HG02970 (cell line): Measurements from ENCODE around the gene OBI1.
"Not testable (repeated sequence)": the region's sequence is repeated elsewhere in the genome, so short reads cannot be mapped to it uniquely, and the experiment has no call there.

Source experiments
- ATAC-seq: cut with Tn5 transposase; IDR thresholded peaks from one replicate; pipeline ENCODE4 v1.9.1; 2021; ENCODE audit warnings: mild to moderate bottlenecking, moderate library complexity, moderate number of reproducible peaks; ENCODE audit not compliant: unreplicated experiment, low FRiP score

OBI1 gene

DNA sequence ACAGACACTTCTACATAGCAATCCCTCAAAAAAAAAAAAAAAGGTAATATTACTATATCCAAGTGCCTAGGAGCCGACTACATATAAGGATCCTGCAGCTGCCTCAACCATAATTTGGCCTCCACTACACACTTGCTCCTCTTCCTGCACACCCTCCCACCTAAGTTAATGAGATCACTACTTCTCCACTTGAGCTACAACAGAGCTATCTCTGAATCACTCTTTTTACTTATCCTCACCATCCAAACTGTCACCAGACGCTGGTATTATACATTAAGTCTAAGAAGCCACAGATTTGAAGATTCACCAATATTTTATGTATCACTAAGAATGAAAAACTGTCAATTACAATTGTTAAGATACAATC, 8.3 kb downstream of the OBI1 start:
- no peak for ATAC-seq

GRCh38 chr13:78649997-78650716, 8.8 kb downstream of the OBI1 start:
- ATAC-seq: no peak

GRCh38 chr13:78647109-78647678, 11.8 kb downstream of the OBI1 start:
- ATAC-seq: not testable (repeated sequence)

DNA sequence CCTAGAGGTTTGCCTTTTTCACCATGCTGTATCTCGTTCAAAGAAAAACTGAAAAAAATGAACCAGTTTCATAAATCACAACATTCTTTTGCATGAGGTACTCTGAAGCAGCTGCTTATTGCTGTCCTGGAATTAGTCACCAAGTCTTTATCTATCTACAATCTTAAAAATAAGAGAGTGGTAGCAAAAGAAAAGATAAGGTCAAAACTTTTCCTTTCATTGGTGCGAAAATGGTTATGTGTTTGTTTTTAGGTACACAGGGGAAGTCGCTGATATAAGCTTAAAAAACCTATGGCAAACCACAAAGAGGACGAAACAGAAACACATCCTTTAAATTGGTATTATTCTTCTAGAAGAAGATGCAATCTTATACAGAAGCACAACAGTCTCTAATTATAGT, 20.7 kb downstream of the OBI1 start:
- ATAC-seq: no peak

GRCh38 chr13:78636495-78636894, 22.5 kb downstream of the OBI1 start:
- no peak for ATAC-seq

- no peak for ATAC-seq
These were observed 26.0 kb downstream of the OBI1 start for GRCh38 chr13:78632996-78633395.

DNA sequence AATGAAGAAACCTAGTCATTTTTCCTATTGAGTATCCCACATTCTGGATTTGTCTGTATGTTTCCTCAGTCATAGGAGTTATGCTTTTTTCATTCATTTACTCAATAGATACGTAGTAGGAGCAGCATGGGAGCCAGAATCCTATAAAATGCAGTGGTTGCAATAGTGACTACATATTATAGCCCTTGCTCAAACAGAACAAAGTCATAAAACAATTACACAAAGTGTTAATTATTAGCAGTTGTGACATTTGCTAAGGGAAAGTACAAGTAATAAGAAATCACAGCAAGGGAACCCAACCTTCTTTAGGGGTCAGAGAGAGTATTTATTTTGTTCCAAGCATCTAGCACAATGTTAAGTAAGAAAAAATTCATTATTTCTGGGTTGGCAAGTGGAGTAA, 27.9 kb downstream of the OBI1 start:
- no peak for ATAC-seq

GRCh38 chr13:78630511-78630910, 28.4 kb downstream of the OBI1 start:
- no peak for ATAC-seq

- ATAC-seq: no peak
These were observed 33.6 kb downstream of the OBI1 start for GRCh38 chr13:78625384-78625783.

DNA sequence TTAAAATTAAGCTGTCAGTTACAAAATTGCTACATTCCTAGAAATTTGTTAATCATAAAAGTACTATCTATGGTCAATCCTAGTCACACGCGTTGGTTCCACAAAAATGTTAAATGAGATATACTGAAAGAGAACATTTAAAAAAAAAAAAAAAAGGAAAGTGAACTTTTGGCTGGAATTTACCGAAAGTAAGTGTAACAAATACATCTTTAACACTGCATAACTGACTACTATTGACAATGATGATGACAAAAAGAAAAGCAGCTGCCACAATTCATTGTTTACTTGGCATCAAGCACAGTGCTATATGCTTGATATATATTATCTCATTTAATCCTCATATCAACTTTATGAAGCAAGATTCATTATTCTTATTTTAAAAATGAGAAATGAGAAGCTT, 35.8 kb downstream of the OBI1 start:
- no peak for ATAC-seq

GRCh38 chr13:78620936-78621470, 38.0 kb downstream of the OBI1 start:
- ATAC-seq: no peak

GRCh38 chr13:78618411-78618810, 40.5 kb downstream of the OBI1 start:
- no peak for ATAC-seq

- ATAC-seq: no peak
These were observed 47.9 kb downstream of the OBI1 start for GRCh38 chr13:78611040-78611439.

GRCh38 chr13:78610381-78610883, 48.5 kb downstream of the OBI1 start:
- ATAC-seq: no peak

DNA sequence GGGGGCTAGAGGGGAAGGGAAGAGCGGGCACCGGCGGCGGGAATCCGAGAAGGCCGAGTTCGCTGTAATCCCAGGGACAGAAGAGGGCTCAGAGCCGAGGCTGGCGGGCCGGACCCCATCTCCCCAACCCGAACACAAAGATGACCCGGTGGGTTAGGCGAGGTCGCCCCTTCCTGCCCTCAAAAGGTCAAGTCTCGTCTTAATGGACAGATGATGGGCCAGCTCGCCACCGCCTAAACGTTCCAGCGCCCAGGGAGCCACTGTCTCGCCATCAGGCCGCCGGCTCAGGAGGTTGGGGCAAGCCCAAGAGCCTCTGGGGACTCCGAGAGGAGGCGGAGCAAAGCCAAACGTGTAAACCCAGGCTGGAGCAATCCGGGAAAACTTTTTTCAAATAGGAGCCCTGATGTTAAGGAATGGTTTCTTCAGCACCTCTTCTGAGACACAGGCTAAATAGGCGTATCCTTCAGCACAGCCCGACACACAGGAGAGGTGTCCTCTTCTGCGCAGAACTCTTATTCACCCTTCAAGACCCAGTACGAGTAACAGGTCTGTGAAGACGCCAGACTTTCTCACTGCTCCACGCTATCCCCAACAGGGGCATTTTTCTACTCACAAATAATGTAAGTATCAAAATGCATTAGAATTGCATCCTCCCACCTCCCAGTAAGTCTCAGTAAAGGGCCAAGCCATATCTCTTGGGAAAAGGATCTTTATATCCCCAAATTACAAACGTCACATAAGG, 49.3 kb downstream of the OBI1 start:
- ATAC-seq: no peak

DNA sequence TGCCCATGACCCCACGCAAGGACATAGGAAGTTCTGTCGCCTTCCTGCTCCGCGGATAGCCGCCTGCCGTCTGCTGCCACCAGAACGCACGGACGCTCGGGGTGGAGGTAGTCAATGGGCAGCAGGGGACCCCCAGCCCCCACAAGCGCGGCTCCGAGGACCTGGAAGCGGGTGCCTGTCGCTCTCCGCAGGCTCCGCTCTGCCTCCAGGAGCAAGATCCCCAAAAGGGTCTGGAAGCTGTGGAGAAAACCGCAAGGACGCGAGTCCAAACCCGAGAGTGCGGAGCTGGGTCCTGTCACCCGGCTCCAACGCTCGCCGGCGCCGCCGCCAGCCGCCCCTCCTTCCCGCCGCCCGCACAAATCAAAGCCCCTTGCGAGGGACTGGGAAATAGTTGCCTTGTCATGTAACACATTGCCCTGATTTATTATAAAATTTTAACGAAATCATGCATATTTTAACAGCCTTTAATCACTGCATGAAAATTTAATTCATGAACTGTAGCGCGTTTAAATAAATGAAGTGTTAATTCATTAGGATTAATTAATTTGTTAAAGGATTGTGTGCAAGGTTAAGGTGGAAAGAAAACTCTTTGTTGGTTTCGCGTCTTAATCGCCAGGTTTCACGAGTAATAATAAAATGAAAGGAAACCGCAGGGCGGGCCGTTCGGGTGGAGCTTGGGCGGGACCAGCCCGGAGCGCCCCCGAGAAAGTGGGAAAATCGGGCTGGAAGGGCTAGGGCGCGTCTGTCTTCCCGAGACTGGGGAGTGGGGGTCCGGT, 50.1 kb downstream of the OBI1 start:
- ATAC-seq: no peak

DNA sequence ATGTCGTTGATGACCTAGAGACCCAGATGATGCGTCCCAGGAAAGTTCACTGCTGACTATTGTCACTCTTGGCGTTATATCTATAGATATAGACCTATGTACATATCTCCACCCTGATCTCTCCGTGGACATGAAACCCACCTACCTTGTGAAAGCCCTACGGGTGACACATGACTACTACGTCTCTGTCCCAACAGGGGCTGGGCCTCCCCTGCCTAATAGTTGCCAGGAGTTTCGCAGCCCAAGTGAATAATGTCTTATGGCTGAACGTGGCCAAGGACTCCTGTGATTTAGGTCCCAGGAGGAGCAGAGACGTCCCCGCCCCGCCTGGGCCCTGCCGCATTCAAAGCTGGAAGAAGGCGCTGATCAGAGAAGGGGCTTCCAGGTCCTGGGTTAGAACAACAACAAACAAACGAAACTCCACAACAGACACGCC, 50.7 kb downstream of the OBI1 start:
- no peak for ATAC-seq

DNA sequence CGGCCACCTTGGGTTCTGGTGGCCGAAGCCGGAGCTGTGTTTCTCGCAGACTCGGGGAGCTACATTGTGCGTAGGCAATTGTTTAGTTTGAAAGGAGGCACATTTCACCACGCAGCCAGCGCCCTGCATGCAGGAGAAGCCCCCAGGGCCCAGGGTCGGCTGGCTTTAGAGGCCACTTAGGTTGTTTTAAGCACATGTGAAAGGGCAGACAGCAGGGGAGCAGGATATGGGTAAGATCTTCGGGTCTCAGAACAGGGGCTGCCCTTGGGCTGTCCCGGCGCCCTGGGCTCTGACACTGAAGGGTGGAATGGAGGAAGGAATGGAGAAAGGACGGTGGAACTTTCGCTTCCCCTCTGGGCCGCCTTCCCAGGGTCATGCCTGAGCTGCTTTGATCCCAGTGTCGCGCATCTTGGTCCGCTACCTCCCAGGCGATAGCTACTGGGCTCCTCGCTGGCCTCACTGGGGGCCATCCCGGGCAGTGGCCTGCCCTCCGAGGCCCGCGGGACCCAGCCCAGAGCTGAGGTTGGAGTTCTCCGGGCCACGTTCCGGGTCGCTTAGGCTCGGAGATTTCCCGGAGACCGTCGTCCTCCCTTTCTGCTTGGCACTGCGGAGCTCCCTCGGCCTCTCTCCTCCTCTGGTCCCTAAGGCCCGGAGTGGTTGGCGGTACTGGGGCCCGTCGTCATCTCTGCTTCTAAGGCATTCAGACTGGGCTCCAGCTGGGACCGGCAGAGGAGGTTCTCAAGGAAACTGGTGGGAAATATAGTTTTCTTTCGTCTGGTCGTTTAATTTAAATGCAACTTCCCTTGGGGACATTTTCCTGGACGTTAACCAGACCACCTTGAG, 51.3 kb downstream of the OBI1 start:
- ATAC-seq: no peak

DNA sequence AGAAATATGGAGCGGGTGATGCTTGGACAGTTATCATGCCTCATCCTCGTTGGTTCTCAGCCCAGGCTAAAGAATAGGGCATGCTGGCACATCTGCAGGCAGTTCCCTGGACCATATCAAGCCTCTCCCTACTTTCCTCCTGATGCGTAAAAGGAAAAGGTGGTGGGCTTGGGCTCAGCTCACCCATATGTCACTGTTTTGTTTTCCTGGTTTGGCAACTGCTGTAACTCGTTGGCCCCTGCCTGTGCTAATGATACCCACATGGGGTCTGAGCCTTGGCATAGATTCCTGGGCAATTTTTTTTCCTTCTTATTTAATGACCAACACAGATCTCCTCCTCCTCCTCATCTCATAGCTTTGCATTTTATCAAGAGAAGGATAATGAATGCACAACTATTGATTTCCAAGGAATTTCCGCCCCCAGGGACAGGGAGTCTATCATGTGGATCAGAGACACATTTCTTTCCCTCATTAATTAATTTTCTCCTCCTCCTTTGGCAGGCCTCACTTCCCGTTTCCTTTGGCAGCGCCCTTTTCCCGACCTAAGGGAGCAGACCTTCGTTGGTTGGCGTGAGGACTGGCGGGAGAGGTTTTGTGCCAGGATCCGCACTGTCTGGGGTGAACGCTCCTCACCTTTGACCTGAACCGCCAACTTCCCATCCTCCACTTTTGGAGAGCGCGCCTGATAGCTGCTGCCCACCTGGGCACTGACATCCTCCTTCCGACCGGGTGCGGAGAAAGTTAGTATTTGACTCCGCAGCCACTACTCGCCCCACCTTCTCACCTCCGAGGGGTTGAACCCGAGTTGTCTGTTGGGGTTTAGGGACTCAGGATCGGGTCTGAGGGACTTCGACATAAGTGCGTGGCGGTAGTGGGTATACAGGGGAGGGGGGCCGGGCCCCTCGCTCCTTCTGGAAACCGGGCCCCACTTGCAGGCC, 52.2 kb downstream of the OBI1 start:
- ATAC-seq: no peak
